ENCODE results near the gene SCYGR2. TPM values are rescaled to one million over a fixed set of nuclear protein-coding genes. Genes with fewer than 3 reads are reported as not detected.

The SCYGR2 gene
- total and polyA plus RNA-seq, 7 experiments from 2014 or later, result not detected

GRCh38 chr2:227576110-227576509 is 22.6 kb upstream of the SCYGR2 start:
- peaks cover 0 to 2% (median 0%) of the 10 kb centered on the region in 11 donors for H3K9me3 Mint-ChIP-seq
- Histone ChIP-seq H3K36me3 (ENCODE audit: control insufficient read depth in 2 of 3, insufficient read depth in 3 of 3, low read length in 3 of 3) (no peaks in the 10 kb centered on the region), H3K27me3 (ENCODE audit: control insufficient read depth in 2 of 2, insufficient read depth in 2 of 2, low read length in 2 of 2) (no peaks in the 10 kb centered on the region), H3K4me3 (ENCODE audit: low read length) (no peak overlapping the region), H3K27ac (ENCODE audit: low read depth, low read length) (no peak overlapping the region), H3K4me1 (ENCODE audit: control insufficient read depth in 2 of 2, insufficient read depth in 2 of 2, low read length in 2 of 2) (no peaks in the 10 kb centered on the region), H3K9me3 (ENCODE audit: control insufficient read depth in 2 of 3, low read length in 3 of 3) (no peaks in the 10 kb centered on the region)
- H3K36me3 Mint-ChIP-seq, result no peaks in the 10 kb centered on the region
- no peak overlapping the region for H3K4me3 Mint-ChIP-seq
- intact Hi-C loops (cut with micrococcal nuclease), result no loop called here
- no peak overlapping the region for H3K27ac Mint-ChIP-seq
- ATAC-seq (no peak), DNase-seq (no peak)
- ChIA-PET CTCF (no interaction called here), POLR2A (no interaction called here)
- peaks cover 0 to 2% (median 0%) of the 10 kb centered on the region in 7 donors for H3K4me1 Mint-ChIP-seq
- peaks cover 13 to 31% (median 20%) of the 10 kb centered on the region in 5 donors for H3K27me3 Mint-ChIP-seq

- Histone ChIP-seq H3K27me3 (ENCODE audit: control insufficient read depth in 2 of 2, insufficient read depth in 2 of 2, low read length in 2 of 2) (no peaks in the 10 kb centered on the region), H3K36me3 (ENCODE audit: control insufficient read depth in 2 of 3, insufficient read depth in 3 of 3, low read length in 3 of 3) (no peaks in the 10 kb centered on the region), H3K4me1 (ENCODE audit: control insufficient read depth in 2 of 2, insufficient read depth in 2 of 2, low read length in 2 of 2) (no peaks in the 10 kb centered on the region), H3K27ac (ENCODE audit: low read depth, low read length) (no peak overlapping the region), H3K9me3 (ENCODE audit: control insufficient read depth in 2 of 3, low read length in 3 of 3) (no peaks in the 10 kb centered on the region), H3K4me3 (ENCODE audit: low read length) (no peak overlapping the region)
- peaks cover 0 to 10% (median under 1%) of the 10 kb centered on the region in 11 donors for H3K9me3 Mint-ChIP-seq
- CTCF ChIA-PET, result no interaction called here
- H3K4me1 Mint-ChIP-seq, result no peaks in the 10 kb centered on the region
- no peak for DNase-seq
- intact Hi-C loops (cut with micrococcal nuclease), result no loop called here
- ATAC-seq, result no peak
- no peak overlapping the region for H3K4me3 Mint-ChIP-seq
- no peaks in the 10 kb centered on the region for H3K36me3 Mint-ChIP-seq
- POLR2A ChIA-PET, result no interaction called here
- H3K27me3 Mint-ChIP-seq, result peaks cover 19 to 34% (median 24%) of the 10 kb centered on the region in 5 donors
- no peak overlapping the region for H3K27ac Mint-ChIP-seq
Measured at GRCh38 chr2:227576812-227577211, 21.9 kb upstream of the SCYGR2 start.

- Histone ChIP-seq H3K36me3 (ENCODE audit: control insufficient read depth in 2 of 3, insufficient read depth in 3 of 3, low read length in 3 of 3) (no peaks in the 10 kb centered on the region), H3K9me3 (ENCODE audit: control insufficient read depth in 2 of 3, low read length in 3 of 3) (peaks cover 0 to 5% (median 2%) of the 10 kb centered on the region in 3 experiments), H3K4me3 (ENCODE audit: low read length) (no peak overlapping the region), H3K4me1 (ENCODE audit: control insufficient read depth in 2 of 2, insufficient read depth in 2 of 2, low read length in 2 of 2) (no peaks in the 10 kb centered on the region), H3K27ac (ENCODE audit: low read depth, low read length) (no peak overlapping the region), H3K27me3 (ENCODE audit: control insufficient read depth in 2 of 2, insufficient read depth in 2 of 2, low read length in 2 of 2) (no peaks in the 10 kb centered on the region)
- Mint-ChIP-seq H3K4me1 (no peaks in the 10 kb centered on the region), H3K27me3 (peaks cover 22 to 37% (median 31%) of the 10 kb centered on the region in 5 donors), H3K9me3 (peaks cover 0 to 17% (median 8%) of the 10 kb centered on the region in 11 donors), H3K36me3 (peaks cover 3 to 7% (median 3%) of the 10 kb centered on the region in 5 donors), H3K27ac (no peak overlapping the region), H3K4me3 (no peak overlapping the region)
- ChIA-PET CTCF (no interaction called here), POLR2A (no interaction called here)
- ATAC-seq (no peak), DNase-seq (no peak)
- intact Hi-C loops (cut with micrococcal nuclease), result no loop called here
Measured at GRCh38 chr2:227577555-227577954, 21.1 kb upstream of the SCYGR2 start.

- CTCF ChIA-PET, result no interaction called here
- H3K27ac ChIP-seq (ENCODE audit: low read depth, low read length), result no peak overlapping the region
Measured at GRCh38 chr2:227578642-227579041, 20.1 kb upstream of the SCYGR2 start.

GRCh38 chr2:227579791-227580190 is 18.9 kb upstream of the SCYGR2 start:
- peaks cover 23 to 46% (median 43%) of the 10 kb centered on the region in 5 donors for H3K27me3 Mint-ChIP-seq

More at GRCh38 chr2:227578642-227579041, 20.1 kb upstream of the SCYGR2 start:
- no peaks in the 10 kb centered on the region for H3K36me3 ChIP-seq (ENCODE audit: control insufficient read depth in 2 of 3, insufficient read depth in 3 of 3, low read length in 3 of 3)
- H3K27ac Mint-ChIP-seq, result no peak overlapping the region
- no peaks in the 10 kb centered on the region for H3K4me1 Mint-ChIP-seq
- H3K36me3 Mint-ChIP-seq, result peaks cover 6 to 9% (median 8%) of the 10 kb centered on the region in 5 donors
- DNase-seq (no peak), ATAC-seq (no peak)
- intact Hi-C loops (cut with micrococcal nuclease), result no loop called here
- H3K27me3 ChIP-seq (ENCODE audit: control insufficient read depth in 2 of 2, insufficient read depth in 2 of 2, low read length in 2 of 2), result no peaks in the 10 kb centered on the region
- peaks cover 3 to 28% (median 13%) of the 10 kb centered on the region in 11 donors for H3K9me3 Mint-ChIP-seq
- no peaks in the 10 kb centered on the region for H3K4me1 ChIP-seq (ENCODE audit: control insufficient read depth in 2 of 2, insufficient read depth in 2 of 2, low read length in 2 of 2)
- POLR2A ChIA-PET, result no interaction called here
- peaks cover 0 to 15% (median 5%) of the 10 kb centered on the region in 3 experiments for H3K9me3 ChIP-seq (ENCODE audit: control insufficient read depth in 2 of 3, low read length in 3 of 3)
- no peak overlapping the region for H3K4me3 Mint-ChIP-seq
- H3K4me3 ChIP-seq (ENCODE audit: low read length), result no peak overlapping the region
- H3K27me3 Mint-ChIP-seq, result peaks cover 23 to 40% (median 36%) of the 10 kb centered on the region in 5 donors

GRCh38 chr2:227582369-227582768 is 16.3 kb upstream of the SCYGR2 start:
- Mint-ChIP-seq H3K27ac (no peak overlapping the region), H3K9me3 (peaks cover 3 to 34% (median 16%) of the 10 kb centered on the region in 11 donors), H3K4me3 (no peak overlapping the region), H3K27me3 (peaks cover 19 to 49% (median 40%) of the 10 kb centered on the region in 5 donors), H3K36me3 (peaks cover 6 to 12% (median 8%) of the 10 kb centered on the region in 5 donors), H3K4me1 (no peaks in the 10 kb centered on the region)
- DNase-seq, result no peak
- intact Hi-C loops (cut with micrococcal nuclease), result no loop called here
- ChIA-PET CTCF (interaction anchor here (0.6 kb wide), 1 partner anchor 9 kb away, joined by 5 read pairs; no protein-coding TSS in a partner anchor), POLR2A (no interaction called here)
- no peaks in the 10 kb centered on the region for H3K36me3 ChIP-seq (ENCODE audit: control insufficient read depth in 2 of 3, insufficient read depth in 3 of 3, low read length in 3 of 3)
- ATAC-seq, result no peak
- H3K9me3 ChIP-seq (ENCODE audit: control insufficient read depth in 2 of 3, low read length in 3 of 3), result peaks cover 0 to 15% (median 5%) of the 10 kb centered on the region in 3 experiments
- H3K4me3 ChIP-seq (ENCODE audit: low read length), result no peak overlapping the region
- no peaks in the 10 kb centered on the region for H3K4me1 ChIP-seq (ENCODE audit: control insufficient read depth in 2 of 2, insufficient read depth in 2 of 2, low read length in 2 of 2)
- H3K27me3 ChIP-seq (ENCODE audit: control insufficient read depth in 2 of 2, insufficient read depth in 2 of 2, low read length in 2 of 2), result no peaks in the 10 kb centered on the region
- H3K27ac ChIP-seq (ENCODE audit: low read depth, low read length), result no peak overlapping the region

More at GRCh38 chr2:227579791-227580190, 18.9 kb upstream of the SCYGR2 start:
- Histone ChIP-seq H3K4me3 (ENCODE audit: low read length) (no peak overlapping the region), H3K27me3 (ENCODE audit: control insufficient read depth in 2 of 2, insufficient read depth in 2 of 2, low read length in 2 of 2) (no peaks in the 10 kb centered on the region), H3K36me3 (ENCODE audit: control insufficient read depth in 2 of 3, insufficient read depth in 3 of 3, low read length in 3 of 3) (no peaks in the 10 kb centered on the region), H3K4me1 (ENCODE audit: control insufficient read depth in 2 of 2, insufficient read depth in 2 of 2, low read length in 2 of 2) (no peaks in the 10 kb centered on the region), H3K27ac (ENCODE audit: low read depth, low read length) (no peak overlapping the region), H3K9me3 (ENCODE audit: control insufficient read depth in 2 of 3, low read length in 3 of 3) (peaks cover 0 to 15% (median 5%) of the 10 kb centered on the region in 3 experiments)
- no peak overlapping the region for H3K27ac Mint-ChIP-seq
- no peak overlapping the region for H3K4me3 Mint-ChIP-seq
- peaks cover 6 to 12% (median 8%) of the 10 kb centered on the region in 5 donors for H3K36me3 Mint-ChIP-seq
- no peaks in the 10 kb centered on the region for H3K4me1 Mint-ChIP-seq
- DNase-seq (no peak), ATAC-seq (no peak)
- H3K9me3 Mint-ChIP-seq, result peaks cover 3 to 34% (median 17%) of the 10 kb centered on the region in 11 donors
- CTCF ChIA-PET, result no interaction called here
- intact Hi-C loops (cut with micrococcal nuclease), result no loop called here
- POLR2A ChIA-PET, result no interaction called here

GRCh38 chr2:227592694-227593387 is 5.9 kb upstream of the SCYGR2 start:
- Mint-ChIP-seq H3K27me3 (peaks cover 35 to 62% (median 42%) of the 10 kb centered on the region in 5 donors), H3K27ac (no peak overlapping the region), H3K36me3 (peaks cover 0 to 3% (median 0%) of the 10 kb centered on the region in 5 donors), H3K4me3 (no peak overlapping the region), H3K4me1 (peaks cover 0 to 13% (median 0%) of the 10 kb centered on the region in 7 donors), H3K9me3 (peaks cover 0 to 7% (median 0%) of the 10 kb centered on the region in 11 donors)
- ChIA-PET POLR2A (no interaction called here), CTCF (no interaction called here)
- DNase-seq, result no peak
- Histone ChIP-seq H3K27ac (ENCODE audit: low read depth, low read length) (no peak overlapping the region), H3K27me3 (ENCODE audit: control insufficient read depth in 2 of 2, insufficient read depth in 2 of 2, low read length in 2 of 2) (no peaks in the 10 kb centered on the region), H3K36me3 (ENCODE audit: control insufficient read depth in 2 of 3, insufficient read depth in 3 of 3, low read length in 3 of 3) (no peaks in the 10 kb centered on the region), H3K4me3 (ENCODE audit: low read length) (no peak overlapping the region), H3K4me1 (ENCODE audit: control insufficient read depth in 2 of 2, insufficient read depth in 2 of 2, low read length in 2 of 2) (no peaks in the 10 kb centered on the region), H3K9me3 (ENCODE audit: control insufficient read depth in 2 of 3, low read length in 3 of 3) (no peaks in the 10 kb centered on the region)
- intact Hi-C loops (cut with micrococcal nuclease), result no loop called here
- no peak for ATAC-seq
